HG03558 (cell line): ENCODE data around the gene MOB4.
"Not testable (repeated sequence)": the region's sequence is repeated elsewhere in the genome, so short reads cannot be mapped to it uniquely, and the experiment has no call there.

Source experiments
- ATAC-seq: cut with Tn5 transposase; IDR thresholded peaks from one replicate; pipeline ENCODE4 v1.9.1; 2021; ENCODE audit warnings: moderate number of reproducible peaks; ENCODE audit not compliant: unreplicated experiment; ENCODE audit errors: extremely low read depth

Gene MOB4

DNA sequence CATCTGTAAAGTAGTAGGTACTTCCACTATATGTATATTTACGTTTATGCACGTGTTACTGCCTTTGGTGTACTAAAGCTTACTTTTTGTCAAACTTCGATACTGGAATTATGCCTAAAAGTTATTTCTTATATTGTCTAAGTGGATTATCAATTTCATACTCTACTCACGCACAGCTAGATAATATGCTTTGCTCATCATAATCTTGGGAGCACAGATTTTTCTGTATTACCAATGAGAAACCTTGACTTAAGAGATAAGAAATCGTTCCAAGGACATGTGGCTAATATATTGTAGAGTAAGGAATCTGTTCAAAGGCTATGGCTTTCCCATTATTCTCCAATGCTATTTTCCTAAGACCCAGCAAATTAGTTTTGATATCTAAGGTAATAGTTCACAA is 9.2 kb upstream of the MOB4 start:
- ATAC-seq, result no peak

DNA sequence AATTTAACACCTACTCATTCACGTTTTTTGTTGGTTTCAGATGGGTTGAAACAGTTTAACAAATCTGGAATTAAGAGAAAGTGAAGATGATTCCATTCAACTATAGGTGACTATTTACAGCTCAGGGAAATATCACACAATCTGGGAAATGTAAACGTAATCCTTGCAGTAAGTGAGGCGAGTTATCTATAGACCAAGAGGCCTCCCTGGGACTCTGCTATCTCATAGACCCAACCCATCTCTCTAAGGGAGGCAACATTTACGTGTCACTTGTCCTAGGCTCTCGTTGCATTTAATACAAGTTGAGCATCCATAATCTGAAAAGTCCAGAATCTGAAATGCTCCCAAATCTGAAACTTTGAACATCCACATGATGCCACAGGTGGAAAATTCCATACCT is 2.0 kb upstream of the MOB4 start:
- no peak for ATAC-seq

DNA sequence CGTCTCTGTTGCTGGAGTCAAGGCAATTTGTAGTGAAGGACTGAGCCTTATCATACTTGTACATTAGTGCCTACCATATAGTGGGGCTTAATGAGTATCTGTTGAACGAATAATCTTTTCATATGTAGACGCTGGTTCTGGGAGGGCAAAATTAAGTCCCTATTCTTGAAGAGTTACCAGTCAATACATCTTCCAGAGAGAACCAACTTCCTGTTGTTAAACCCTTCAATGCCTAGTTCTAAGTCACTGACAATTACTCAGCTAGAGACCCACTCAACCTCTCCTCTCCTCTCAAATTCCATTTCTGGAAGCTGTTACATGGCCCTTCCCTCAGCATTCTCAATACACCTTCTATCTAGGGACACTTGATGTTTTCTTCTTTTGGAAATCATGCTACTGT is 1.1 kb upstream of the MOB4 start:
- ATAC-seq, result no peak

DNA sequence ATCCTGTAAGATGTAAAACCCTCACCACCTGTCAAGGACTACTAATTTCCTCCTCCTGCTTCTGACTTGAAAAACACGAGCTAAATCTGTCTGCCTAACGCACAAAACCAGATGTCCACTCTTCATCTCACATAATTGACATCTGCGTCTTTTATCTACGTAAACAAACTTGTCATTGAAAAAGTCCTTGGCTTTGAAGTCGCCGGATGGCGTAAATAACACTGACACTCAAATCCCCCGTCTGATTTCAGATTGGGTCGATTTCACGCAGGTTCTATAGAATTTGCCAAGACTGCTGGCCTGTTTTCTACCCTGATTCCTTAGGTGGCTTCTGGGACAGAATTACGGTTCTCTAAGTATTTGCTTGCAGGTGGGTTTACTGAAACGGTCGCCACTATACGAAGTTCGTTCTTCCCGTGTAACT is 539 bp upstream of the MOB4 start:
- no peak for ATAC-seq

DNA sequence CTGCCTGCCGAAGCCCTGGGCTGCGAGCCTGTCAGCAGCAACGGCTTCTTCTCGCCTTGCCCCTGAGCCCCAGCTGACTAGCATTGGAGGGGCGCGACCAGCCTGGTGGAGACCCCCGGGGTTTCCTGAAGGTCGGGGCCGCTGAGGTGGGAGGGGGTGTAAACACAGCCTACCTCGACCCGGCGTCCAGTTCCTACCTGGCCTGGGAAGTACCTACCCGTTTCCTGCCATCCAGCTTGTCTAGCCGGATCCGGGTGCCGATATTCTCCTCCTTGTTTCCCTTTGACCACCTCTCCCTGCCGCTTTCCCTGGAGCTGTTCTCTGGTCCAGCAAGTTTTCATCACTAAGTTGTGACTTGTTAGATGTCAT is 511 bp downstream of the MOB4 start:
- ATAC-seq, result no peak

DNA sequence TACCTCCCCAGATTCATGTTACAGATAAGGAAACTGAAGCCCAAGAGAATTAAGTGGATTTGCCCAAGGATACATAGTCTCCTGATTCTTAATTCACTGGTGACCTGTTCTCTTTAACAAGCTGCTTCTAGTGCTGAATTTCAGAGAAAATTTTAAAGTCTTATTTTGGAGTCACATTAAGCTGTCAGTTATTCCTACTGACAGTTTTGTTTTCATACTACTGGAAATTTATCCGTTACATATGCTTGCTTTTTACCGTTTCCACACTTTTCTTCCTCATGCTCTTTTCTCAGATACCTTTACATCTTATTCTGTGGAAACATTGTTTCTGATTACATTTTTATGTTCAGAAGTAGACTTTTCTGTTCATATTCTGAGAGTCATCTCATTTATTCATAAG is 1.3 kb downstream of the MOB4 start:
- ATAC-seq, result no peak

DNA sequence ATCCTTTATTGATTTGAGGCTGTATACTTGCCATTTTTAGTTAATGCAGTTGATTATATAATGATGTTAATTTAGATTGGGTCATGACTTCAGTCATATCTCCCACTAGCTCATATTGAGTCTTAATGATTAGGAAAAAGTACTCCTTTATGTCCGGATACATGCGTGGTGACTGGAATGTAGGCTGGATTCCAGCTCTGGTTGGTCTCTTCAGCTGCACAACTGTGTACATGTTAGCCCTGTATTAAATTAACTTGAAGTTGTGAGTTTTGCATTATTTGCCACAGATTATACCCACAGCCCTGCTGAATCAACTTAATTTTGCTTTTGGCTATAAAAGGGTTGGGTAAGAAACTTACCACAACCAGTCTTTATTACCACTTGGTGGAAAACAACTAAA is 22.5 kb downstream of the MOB4 start:
- ATAC-seq, result no peak

DNA sequence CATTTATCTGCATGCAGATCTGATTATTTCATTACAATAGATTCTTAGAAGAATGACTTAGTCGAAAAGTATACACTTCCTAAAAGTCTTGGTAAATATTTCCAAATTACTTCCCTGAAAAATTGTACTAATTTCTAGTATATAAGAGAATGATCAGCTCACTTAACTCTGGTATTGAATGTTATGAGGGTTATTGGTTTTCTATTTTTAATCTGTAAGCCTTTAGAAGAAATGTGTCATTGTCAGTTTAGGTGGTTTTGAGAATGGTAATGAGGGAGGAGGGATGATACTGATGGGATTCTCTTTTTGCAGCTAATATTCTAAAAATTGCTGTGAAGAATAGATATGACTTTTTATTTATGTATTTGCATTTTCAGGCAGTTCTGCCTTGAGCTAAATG is 23.9 kb downstream of the MOB4 start:
- ATAC-seq, result no peak

DNA sequence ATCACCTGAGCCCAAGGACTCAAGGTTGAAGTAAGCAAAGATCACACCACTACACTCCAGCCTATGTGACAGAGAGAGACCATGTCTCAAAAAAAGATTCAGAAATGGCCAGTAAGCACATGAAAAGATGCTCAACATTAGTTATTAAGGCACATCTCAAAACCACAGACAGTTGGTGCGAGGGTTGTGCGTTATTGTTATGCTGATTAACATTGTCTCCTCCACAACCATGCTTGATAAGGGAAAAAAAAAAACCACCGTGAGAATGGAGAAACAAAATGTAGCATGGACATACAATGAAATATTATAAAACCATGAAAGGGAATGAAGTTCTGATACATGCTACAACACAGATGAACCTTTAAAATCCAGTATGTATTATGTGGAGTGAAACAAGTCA is 27.3 kb downstream of the MOB4 start:
- ATAC-seq, result no peak

DNA sequence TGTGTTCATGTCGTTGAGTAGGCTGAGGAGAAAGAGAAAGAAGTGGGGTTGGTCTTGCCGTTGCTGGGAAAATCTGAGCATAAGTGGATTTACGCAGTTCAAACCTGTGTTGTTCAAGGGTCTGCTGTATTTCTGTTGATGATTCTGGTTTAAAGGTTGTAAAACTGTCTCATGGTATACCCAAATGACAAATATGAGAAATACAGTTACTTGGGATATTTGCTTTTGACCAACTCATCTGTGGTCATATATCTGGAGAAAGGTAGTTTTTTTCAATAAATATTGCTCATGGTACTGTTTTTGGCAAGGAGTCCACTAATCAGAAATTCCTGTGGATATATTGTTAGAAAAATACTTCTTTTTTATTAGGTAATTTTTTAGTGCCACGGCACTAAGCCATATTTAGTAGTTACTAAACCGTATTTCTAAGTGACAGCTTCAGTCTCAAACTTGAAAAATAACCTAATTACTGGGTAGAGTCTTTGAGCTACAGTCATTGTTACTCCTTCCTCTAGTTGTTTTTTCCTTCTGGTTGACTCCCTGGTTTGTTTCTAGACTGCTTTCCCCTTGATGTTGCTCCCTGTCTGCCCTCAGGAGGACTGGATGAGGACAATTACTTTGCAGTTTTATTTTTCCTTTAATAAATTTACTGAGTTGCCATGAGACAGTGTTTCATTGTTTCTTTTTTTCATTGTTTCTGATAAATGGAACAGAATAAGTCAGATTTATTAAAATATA is 31.5 kb downstream of the MOB4 start:
- ATAC-seq, result no peak

DNA sequence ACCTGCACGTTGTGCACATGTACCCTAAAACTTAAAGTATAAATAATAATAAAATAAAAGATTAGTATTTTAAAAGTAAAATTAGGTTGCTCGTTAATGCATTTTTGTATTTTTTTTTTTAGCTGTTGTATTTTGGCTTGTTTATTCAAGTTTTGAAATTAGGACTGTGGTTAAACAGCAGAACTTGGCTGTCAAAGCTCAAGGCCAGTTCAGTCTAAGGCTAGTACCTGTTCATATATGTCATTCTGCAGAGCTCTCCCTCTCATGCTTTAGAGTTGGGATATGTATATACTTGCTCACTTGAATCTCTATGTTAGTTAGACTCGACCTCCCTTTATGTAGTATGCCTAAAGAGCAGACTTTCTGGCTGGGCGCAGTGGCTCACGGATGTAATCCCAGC is 32.7 kb downstream of the MOB4 start:
- no peak for ATAC-seq

DNA sequence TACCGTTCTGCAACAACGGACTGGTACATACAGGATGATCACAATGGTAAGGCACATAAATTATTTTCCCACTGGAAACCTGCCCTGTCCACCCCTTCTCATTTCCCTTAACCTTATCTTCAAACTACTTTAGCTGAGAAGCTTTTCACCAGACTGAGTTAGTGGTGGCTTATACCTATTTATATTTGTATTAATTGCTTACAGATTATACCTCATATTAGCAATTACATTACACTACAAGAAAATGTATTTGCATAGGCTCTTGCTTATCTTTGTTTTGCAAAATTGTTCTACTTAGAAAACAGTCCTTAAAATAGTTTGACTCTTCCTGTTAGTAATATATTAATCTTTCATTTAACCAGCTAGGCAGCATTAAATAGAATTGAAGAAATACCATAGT is 35.4 kb downstream of the MOB4 start:
- ATAC-seq, result not testable (repeated sequence)

DNA sequence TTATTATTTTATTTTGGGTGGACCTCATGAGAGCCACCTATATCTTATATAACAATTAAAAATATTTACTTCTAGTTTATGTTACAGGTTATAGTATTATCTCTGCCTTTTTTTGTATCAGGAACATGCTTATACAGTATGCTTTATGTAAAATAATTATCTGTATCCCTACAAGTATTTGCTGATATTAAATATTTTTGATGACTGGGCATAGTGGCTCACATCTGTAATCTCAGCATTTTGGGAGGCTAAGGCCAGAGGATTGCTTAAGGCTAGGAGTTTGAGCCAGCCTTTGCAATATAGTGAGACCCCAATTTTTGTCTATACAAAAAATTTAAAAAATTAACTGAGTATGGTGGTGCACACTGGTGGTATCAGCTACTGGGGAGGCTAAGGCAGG is 39.6 kb downstream of the MOB4 start:
- ATAC-seq, result no peak

DNA sequence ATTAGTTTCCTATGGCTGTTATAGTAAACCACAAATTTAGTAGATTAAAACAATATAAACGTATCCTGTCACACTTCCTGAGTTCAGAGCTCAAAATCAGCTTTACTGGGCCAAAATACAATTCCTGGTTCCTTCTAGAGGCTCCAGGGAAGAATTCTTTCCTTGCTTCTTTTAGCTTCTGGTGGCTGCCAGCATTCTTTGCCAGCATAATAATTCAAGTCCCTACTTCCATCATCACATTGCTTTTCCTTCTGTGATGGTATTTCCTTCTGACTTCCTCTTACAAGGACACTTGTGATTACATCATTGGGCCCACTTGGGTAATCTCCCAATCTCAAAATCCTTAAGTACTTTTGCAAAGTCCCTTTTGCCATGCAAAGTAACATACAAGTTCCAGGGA is 40.6 kb downstream of the MOB4 start:
- ATAC-seq, result no peak

DNA sequence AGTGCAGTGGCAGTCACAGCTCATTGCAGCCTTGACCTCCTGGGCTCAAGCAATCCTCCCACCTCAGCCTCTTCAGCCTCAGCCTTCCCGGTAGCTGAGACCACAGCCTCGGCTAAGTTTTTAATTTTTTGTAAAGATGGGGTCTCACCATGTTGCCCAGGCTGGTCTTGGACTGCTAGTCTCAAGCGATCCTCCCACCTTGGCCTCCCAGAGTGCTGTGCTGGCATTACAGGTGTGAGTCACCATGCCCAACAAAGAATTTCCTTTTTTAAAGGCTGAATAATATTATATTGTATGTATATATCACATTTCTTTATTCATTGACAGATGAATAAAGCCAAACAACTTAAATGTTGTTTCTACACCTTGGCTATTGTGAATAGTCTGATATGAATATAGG is 42.5 kb downstream of the MOB4 start:
- no peak for ATAC-seq

DNA sequence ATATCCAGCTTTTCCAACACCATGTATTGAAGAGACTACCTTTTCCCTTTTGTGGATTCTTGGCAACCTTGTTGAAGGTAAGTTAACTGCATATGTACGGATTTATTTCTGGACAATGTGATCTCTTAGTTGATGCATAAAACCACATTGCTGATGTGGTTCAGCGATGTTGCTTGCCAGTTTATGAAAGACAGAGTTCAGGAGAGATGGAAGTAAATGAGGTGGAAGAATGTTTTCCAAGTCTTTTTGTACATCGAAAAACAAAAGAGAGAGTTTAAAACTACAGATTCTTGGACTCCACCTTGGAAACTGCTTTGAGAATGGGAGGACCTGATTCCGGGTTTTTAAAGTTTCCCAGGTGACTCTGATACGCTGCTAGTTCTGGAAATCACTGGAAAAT is 43.8 kb downstream of the MOB4 start:
- ATAC-seq, result no peak

DNA sequence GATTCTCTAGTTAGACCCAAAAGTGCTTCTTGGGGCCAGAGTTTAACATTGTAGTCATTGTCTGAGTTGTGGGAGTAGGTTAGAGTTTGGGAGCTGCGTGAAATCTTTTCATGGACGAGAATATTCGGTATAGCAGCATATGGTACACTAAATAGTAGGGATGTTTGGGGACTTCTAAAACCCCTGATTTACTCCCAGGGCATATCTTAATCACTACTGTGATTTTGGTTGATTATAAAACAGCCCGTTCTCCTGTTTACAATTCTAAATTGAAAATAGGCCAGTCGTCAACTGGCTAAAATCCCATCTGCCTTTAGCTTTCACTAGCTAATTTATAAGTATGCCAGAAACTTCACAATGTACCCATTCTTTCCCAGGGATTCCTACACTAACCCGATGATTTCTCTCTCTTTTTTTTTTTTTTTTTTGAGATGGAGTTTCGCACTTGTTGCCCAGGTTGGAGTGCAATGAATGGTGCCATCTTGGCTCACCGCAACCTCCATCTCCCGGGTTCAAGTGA is 44.3 kb downstream of the MOB4 start:
- ATAC-seq, result no peak

DNA sequence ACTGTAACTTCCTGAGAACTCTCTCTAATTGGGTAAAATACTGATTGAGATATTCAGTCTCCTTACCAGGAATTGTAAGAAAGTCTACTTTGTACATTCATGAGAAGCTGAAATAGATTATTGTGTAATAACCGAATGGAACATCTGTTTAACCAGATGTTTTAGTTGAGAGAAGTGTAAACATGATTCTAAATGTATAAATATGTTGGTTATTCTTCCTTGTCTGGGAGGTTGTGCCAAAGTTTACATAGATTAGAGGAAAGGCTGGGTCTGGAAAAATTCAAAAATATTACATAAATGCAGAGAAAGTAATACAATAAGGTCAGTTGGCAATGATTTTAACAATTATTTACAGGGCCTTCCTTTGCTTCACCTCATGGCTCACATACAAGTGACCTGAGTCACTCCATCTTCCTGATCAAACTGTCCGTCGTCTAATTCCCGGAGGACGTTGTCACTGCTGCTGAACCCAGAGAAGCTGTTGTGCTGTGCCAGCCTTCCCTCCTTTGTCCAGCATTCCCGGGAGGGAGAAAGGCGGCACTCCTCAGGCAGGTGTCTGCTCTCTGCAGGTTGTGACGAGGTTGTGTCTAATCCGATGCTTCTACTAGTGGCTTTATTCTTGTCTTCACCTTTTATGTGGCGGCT is 55.9 kb downstream of the MOB4 start:
- no peak for ATAC-seq

DNA sequence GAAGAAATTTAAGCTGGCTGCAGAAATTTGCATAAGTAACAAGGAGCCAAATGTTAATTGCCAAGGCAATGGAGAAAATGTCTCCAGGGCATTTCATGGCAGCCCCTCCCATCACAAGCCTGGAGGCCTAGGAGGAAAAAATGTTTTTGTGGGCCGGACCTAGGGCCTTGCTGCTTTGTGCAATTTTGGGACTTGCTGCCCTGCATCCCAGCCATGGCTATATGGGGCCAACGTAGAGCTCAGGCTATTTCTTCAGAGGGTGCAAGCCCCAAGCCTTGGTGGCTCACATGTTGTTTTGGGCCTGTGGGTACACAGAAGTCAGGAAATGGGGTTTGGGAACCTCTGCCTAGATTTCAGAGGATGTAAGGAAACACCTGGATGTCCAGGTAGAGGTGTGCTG is 57.7 kb downstream of the MOB4 start:
- ATAC-seq, result no peak

DNA sequence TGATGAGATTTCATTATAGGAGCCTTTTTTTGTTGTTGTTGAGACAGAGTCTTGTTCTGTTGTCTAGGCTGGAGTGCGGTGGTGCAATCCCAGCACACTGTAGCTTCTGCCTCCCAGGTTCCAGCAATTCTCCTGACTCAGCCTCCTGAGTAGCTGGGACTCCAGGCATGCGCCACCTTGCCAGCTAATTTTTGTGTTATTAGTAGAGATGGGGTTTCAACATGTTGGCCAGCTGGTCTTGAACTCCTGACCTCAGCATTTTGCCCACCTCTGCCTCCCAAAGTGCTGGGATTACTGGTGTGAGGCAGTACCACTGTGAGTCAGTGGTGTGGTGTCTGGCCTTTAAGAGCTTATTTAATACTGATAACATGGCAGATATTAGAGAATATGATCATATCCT is 60.1 kb downstream of the MOB4 start:
- ATAC-seq, result no peak

DNA sequence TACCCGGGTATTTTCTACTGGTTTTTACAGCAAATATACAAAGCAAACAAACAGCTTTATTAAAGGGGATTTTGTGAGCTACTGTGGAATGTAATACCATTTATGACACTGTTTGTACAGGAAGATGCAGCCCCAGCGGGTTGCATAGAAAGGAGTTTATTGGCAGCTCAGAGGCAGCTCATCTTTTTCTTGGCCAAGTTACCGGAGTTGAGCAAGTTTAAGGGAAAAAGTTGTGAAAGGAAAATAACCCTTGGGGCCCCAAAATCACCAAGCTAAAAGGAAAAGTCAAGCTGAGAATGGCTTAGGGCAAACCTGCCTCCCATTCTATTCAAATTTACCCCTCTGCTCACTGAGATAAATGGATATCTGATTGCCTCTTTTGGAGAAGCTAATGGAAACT is 60.8 kb downstream of the MOB4 start:
- no peak for ATAC-seq

DNA sequence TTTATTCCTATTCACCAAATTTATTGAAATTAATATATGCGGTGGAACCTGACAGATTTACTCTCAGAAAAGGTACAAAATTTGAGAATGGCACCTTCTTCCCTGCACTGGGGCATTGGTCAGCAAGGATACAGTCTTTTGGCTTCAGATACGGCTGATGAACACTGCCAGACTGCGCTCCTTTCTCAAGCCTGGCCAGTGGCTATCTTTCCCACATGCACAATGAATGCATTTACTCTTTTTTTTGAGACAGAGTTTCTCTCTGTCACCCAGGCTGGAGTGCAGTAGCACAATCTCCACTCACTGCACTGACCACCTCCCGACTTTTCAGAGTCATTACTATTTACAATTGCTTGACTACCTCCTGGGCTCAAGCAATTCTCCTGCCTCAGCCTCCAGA is 61.6 kb downstream of the MOB4 start:
- no peak for ATAC-seq
